Measurements from ENCODE around the gene MDM4. TPM values are rescaled to one million over a fixed set of nuclear protein-coding genes. Genes with fewer than 3 reads are reported as not detected.

Gene MDM4
- total RNA-seq, 1 experiment from 2014 or later = 49.6 TPM

GRCh38 chr1:204572923-204573922 is 57.0 kb downstream of the MDM4 start:
- Mint-ChIP-seq H3K4me1 (peaks cover 71 to 81% of the 10 kb centered on the region in 2 experiments), H3K36me3 (ENCODE audit: insufficient read depth in 1 of 3, low read depth in 3 of 3) (peaks cover 0 to 4% (median 0%) of the 10 kb centered on the region in 3 experiments; a peak in 1 of 7 replicates), H3K27ac (peak overlapping the region in 1 of 3 experiments; percentile 78; a peak in 1 of 7 replicates), H3K4me3 (peak overlapping the region in 1 of 2 experiments; percentile 9; a peak in 2 of 5 replicates), H3K9me3 (no peaks in the 10 kb centered on the region; a peak in 1 of 5 replicates), H3K27me3 (ENCODE audit: low read depth) (peaks cover 30% of the 10 kb centered on the region)
- H3K79me2 ChIP-seq (ENCODE audit: insufficient read depth, low read length) = no peaks in the 10 kb centered on the region
- no peak overlapping the region for H2AFZ ChIP-seq (ENCODE audit: low read length)
- H3K23ac ChIP-seq (ENCODE audit: insufficient read length, low read depth, low read length) = no peak overlapping the region
- no peak overlapping the region for H2BK15ac ChIP-seq (ENCODE audit: low read depth, low read length)
- H3K9ac ChIP-seq (ENCODE audit: extremely low read depth, insufficient read length, low read length) = no peak overlapping the region
- no peak overlapping the region for H3K56ac ChIP-seq (ENCODE audit: insufficient read length, low read depth, low read length)
- WGBS (ENCODE audit: extremely low coverage, insufficient read length, low lambda C conversion rate) = no CpG with 5 or more reads among the region's 8 CpGs
- no peak overlapping the region for H4K8ac ChIP-seq (replicated peaks; ENCODE audit: insufficient read length, low read depth, low read length)
- H2BK12ac ChIP-seq (ENCODE audit: insufficient read length, low read depth, low read length) = no peak overlapping the region
- no peaks in the 10 kb centered on the region for H3K27me3 ChIP-seq (ENCODE audit: insufficient read depth, low read length)
- no peak overlapping the region for H2BK20ac ChIP-seq (ENCODE audit: low read depth, low read length, poor library complexity, severe bottlenecking)
- no peak overlapping the region for H3T11ph ChIP-seq (ENCODE audit: low read length)
- no peaks in the 10 kb centered on the region for H3K79me1 ChIP-seq (ENCODE audit: insufficient read depth, low read depth, low read length, poor library complexity, severe bottlenecking)
- H3K18ac ChIP-seq (ENCODE audit: insufficient read length, low read depth, low read length) = no peak overlapping the region
- no peak overlapping the region for H3K4ac ChIP-seq (ENCODE audit: low read depth, low read length)
- H3K23me2 ChIP-seq (ENCODE audit: insufficient read length, low read depth, low read length, poor library complexity, severe bottlenecking) = no peaks in the 10 kb centered on the region
- peaks cover 24% of the 10 kb centered on the region for H3K4me1 ChIP-seq (ENCODE audit: insufficient read depth, low read length)
- H4K91ac ChIP-seq (ENCODE audit: insufficient read length, low read depth, low read length) = no peak overlapping the region
- H2BK120ac ChIP-seq (ENCODE audit: low read depth, low read length, poor library complexity, severe bottlenecking) = no peak overlapping the region
- H3K27ac ChIP-seq (ENCODE audit: insufficient read length, low read depth, low read length) = no peak overlapping the region
- H4K20me1 ChIP-seq (ENCODE audit: control insufficient read depth, insufficient read depth, insufficient read length) = no peaks in the 10 kb centered on the region
- no peak overlapping the region for H4K5ac ChIP-seq (ENCODE audit: insufficient read length, low read depth, low read length)
- no peak overlapping the region for H2BK5ac ChIP-seq (ENCODE audit: insufficient read length, low read length)
- no peak for TF ChIP-seq CTCF (conservative IDR thresholded peaks at IDR 0.05)
- no peaks in the 10 kb centered on the region for H3K9me3 ChIP-seq (ENCODE audit: control insufficient read depth, low read depth, low read length)
- no peak for DNase-seq
- no peak overlapping the region for H3K14ac ChIP-seq (ENCODE audit: insufficient read depth, low read length)
- no peak overlapping the region for H3K4me2 ChIP-seq (ENCODE audit: insufficient read depth, insufficient read length, low read length)
- H2AK5ac ChIP-seq (ENCODE audit: insufficient read length, low read length) = no peak overlapping the region

Measured in H9 (cell line).